ENCODE data around the gene ZFHX2. TPM values are rescaled to one million over a fixed set of nuclear protein-coding genes. Genes with fewer than 3 reads are reported as not detected.
"Not testable (repeated sequence)": the region's sequence is repeated elsewhere in the genome, so short reads cannot be mapped to it uniquely, and the experiment has no call there.

Gene ZFHX2
- total RNA-seq: 1 to 10 TPM; 2.3 to 7.9 (median 4.7) TPM

DNA sequence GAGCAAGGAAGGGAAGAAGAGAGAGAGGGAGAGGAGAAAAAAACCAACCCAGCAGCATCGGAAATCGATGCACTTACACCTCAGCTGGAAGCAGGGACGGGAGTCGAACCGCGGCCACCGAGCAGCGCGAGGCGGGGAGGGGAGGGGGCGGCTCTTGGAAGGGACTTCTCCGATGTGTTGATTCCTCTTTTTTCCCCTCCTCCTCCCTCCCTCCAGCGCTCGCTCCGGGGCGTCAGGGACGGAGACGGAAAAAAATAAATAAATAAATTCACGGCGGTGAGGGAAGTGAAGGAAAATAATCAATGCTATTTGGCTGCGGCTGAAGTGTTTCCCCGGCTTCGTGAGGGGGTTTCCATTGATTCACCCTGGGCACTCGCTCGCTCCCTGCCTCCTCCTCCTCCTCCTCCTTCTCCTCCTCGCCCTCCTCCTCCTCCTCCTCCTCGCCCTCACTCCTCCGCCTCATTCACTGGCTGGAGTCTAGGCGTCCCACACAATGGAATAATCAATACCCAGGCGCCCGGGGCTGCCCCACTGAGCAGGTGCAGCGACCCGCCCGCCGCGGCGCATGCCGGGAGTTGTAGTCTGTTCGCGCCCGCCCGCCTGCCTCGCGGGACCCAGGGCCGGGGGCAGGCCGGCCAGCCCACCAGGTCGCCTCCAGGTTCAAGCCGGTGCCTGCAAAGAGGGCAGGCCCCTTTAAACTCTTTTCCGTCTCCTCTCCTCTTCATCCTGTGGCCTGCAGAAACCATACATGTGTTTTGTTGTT lies at the start of gene ZFHX2:
Gene ZFHX2 (minus strand): TSS at position 500 of the 763 bp plus-strand sequence. CDS start 16,440 bp downstream, outside the sequence.
- peak within 1 kb of the TSS; percentile 73 to 91 for H3K27ac ChIP-seq
- ATAC-seq (replicated peaks in 6 of 8): peak; percentile 42 to 77 (median 72)
- in situ Hi-C loops (cut with MboI; ENCODE audit: low pct_unique_long_range_greater_than_20kb in 2 of 9, low sequenced_read_pairs in 9 of 9, unreplicated experiment in 9 of 9): loop anchor here (10.0 to 25.0 kb wide), 4 partner anchors 67 to 239 kb away; partner anchors contain the start of genes PABPN1 (in 5 of the 9), BCL2L2 (in 4 of the 9) and PPP1R3E (in 4 of the 9)
- H3K4me3 ChIP-seq: peak within 1 kb of the TSS; percentile 58 to 83 (median 63)
- 0 to 20% (median 1%) methylated on average over 1 to 11 of the region's 49 CpGs; no CpG with 5 or more reads in 7 of the 10 experiments for WGBS, 10 experiments
- H3K4me1 ChIP-seq (replicated peaks in 1 of 2): peaks cover 42 to 50% of the 10 kb centered on the region in 2 donors

DNA sequence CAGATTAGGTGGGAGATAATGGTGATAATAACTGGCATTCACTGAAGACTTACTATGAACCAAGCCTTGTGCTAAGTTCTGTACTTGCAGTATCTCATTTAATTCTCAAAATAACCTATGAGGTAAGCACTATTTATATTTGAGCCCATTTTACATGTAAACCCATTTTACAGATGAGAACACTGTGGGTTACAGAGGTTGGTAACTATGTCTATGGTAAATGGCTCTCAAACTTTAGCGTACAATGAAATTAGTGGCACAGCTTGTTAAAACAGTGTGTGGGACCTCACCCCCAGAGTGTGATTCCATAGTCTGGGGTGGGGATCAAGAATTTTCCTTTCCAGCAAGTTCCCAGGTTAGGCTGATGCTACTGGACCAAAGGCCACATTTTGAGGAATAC lies 49.2 kb upstream of the ZFHX2 start:
- ATAC-seq (replicated peaks in 6 of 8): no peak
- 83 to 100% (median 100%) methylated on average over 1 of the region's 1 CpG; no CpG with 5 or more reads in 4 of the 10 experiments for WGBS, 10 experiments
- Histone ChIP-seq H3K4me1 (replicated peaks in 1 of 2) (no peaks in the 10 kb centered on the region), H3K4me3 (no peak overlapping the region), H3K27ac (no peak overlapping the region)
- in situ Hi-C loops (cut with MboI; ENCODE audit: low pct_unique_long_range_greater_than_20kb in 2 of 9, low sequenced_read_pairs in 9 of 9, unreplicated experiment in 9 of 9): no loop called here

DNA sequence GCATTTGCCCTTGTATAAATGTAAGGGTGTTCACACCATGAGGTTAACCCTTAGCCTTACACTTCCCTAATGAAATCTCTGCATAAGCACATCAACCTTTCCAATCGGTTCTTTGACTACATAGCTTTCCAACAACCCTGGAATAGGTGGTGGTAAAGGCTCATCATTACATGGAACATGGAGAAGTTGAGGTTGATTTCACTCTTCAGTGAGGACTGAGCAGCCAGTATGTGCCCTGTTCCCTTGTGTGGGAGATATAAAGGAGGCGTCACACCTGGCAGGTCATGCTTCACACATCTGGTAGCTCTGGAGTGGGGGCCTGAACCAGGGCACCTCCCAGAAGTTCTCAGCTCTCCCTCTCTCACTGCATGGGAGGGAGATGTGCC lies 48.8 kb upstream of the ZFHX2 start:
- H3K4me1 ChIP-seq (replicated peaks in 1 of 2): no peaks in the 10 kb centered on the region
- in situ Hi-C loops (cut with MboI; ENCODE audit: low pct_unique_long_range_greater_than_20kb in 2 of 9, low sequenced_read_pairs in 9 of 9, unreplicated experiment in 9 of 9): no loop called here
- no peak overlapping the region for H3K4me3 ChIP-seq
- ATAC-seq (replicated peaks in 6 of 8): no peak
- WGBS, 10 experiments: 50 to 100% (median 80%) methylated on average over 1 to 2 of the region's 2 CpGs; no CpG with 5 or more reads in 6 of the 10 experiments
- no peak overlapping the region for H3K27ac ChIP-seq

GRCh38 chr14:23594191-23594590 lies 42.6 kb upstream of the ZFHX2 start:
- 17 to 83% (median 60%) methylated on average over 1 to 2 of the region's 3 CpGs; no CpG with 5 or more reads in 4 of the 10 experiments for WGBS, 10 experiments
- H3K4me1 ChIP-seq (replicated peaks in 1 of 2); H3K27ac ChIP-seq; ATAC-seq (replicated peaks in 6 of 8); in situ Hi-C loops (cut with MboI; ENCODE audit: low pct_unique_long_range_greater_than_20kb in 2 of 9, low sequenced_read_pairs in 9 of 9, unreplicated experiment in 9 of 9); H3K4me3 ChIP-seq: not testable (repeated sequence)

DNA sequence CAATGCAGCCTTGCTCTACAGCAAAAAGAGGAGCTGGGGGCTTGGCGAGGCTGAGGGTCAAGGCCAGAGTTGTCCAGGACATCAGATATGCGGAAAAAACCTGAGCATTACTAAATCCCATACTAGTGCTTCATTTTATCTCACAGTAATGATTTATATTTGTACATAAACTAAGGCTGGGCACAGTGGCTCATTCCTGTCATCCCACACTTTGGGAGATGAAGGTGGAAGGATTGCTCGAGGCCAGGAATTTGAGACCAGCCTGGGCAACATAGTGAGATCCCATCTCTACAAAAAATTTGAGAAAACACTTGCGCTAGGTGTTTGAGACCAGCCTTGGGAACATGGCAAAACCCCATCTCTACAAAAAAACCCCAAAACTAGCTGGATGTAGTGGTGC lies 38.6 kb upstream of the ZFHX2 start:
- 34 to 94% (median 80%) methylated on average over 2 to 4 of the region's 4 CpGs; no CpG with 5 or more reads in 2 of the 10 experiments for WGBS, 10 experiments
- ATAC-seq (replicated peaks in 6 of 8): no peak
- Histone ChIP-seq H3K27ac (no peak overlapping the region), H3K4me1 (replicated peaks in 1 of 2) (peaks cover 7 to 8% of the 10 kb centered on the region in 2 donors), H3K4me3 (no peak overlapping the region)
- in situ Hi-C loops (cut with MboI; ENCODE audit: low pct_unique_long_range_greater_than_20kb in 2 of 9, low sequenced_read_pairs in 9 of 9, unreplicated experiment in 9 of 9): no loop called here

DNA sequence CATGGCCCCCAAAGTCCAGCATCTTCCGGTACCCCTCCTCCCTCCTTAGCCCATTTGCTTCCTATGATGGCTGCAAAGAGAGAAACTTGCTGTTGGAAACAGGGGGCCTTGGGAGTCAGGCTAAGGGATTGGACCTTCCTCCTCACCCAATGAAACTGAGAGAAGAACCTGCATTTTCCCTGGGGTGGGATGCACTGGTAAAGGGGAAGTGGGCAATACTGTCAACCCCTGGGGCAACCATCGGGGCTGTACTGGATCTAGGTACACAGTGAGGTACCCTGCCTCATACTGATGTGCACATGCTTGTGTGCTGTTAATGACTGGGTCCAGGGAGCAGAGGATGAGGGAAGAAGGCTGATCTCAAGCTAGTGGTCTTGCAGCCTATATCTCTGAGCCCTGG lies 38.0 kb upstream of the ZFHX2 start:
- peak overlapping the region; percentile 57 to 60 for H3K27ac ChIP-seq
- ATAC-seq (replicated peaks in 6 of 8): no peak
- no peak overlapping the region for H3K4me3 ChIP-seq
- WGBS, 10 experiments: 100% methylated on average over 1 of the region's 2 CpGs; no CpG with 5 or more reads in 7 of the 10 experiments
- peaks cover 7 to 8% of the 10 kb centered on the region in 2 donors for H3K4me1 ChIP-seq (replicated peaks in 1 of 2)
- in situ Hi-C loops (cut with MboI; ENCODE audit: low pct_unique_long_range_greater_than_20kb in 2 of 9, low sequenced_read_pairs in 9 of 9, unreplicated experiment in 9 of 9): no loop called here

DNA sequence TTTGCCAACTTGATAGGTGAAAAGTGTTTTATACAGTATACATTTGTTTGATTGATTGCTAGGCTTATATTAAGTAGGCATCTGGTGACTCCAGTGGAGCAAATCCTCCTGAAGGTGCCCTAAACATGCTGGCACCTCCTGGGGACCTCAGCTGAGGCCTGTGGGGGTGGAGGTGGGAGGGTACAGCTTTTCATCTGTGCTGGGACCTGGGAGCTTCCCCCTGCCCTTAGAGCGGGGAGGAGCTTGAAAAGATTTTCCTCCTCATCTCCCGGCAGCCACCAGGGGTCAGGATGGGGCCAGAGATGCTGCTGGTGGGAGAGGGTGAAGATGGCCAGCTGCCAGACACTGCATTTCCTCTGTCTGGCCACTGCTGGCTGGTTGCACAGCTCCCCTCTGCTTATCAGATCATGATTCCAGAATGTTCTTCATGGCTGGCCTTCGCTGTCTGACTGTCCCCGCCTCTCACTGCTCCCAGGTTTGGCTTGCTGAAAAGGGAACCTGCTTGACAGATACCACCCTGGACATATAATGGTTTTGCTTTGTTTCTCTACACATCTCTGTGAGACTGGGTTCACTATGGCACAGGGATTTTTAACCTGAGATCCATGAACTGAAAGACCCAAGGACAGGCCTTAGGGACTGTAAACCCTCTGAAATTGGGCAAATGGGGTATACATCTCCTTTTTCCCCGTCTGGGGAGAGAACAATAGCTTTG lies 37.5 kb upstream of the ZFHX2 start:
- WGBS, 10 experiments: 0 to 30% (median 6%) methylated on average over 1 to 4 of the region's 5 CpGs; no CpG with 5 or more reads in 5 of the 10 experiments
- no peak overlapping the region for H3K4me3 ChIP-seq
- ATAC-seq (replicated peaks in 6 of 8): peak; percentile 100
- H3K27ac ChIP-seq: peak overlapping the region; percentile 57 to 60
- peaks cover 7 to 8% of the 10 kb centered on the region in 2 donors for H3K4me1 ChIP-seq (replicated peaks in 1 of 2)
- in situ Hi-C loops (cut with MboI; ENCODE audit: low pct_unique_long_range_greater_than_20kb in 2 of 9, low sequenced_read_pairs in 9 of 9, unreplicated experiment in 9 of 9): no loop called here

DNA sequence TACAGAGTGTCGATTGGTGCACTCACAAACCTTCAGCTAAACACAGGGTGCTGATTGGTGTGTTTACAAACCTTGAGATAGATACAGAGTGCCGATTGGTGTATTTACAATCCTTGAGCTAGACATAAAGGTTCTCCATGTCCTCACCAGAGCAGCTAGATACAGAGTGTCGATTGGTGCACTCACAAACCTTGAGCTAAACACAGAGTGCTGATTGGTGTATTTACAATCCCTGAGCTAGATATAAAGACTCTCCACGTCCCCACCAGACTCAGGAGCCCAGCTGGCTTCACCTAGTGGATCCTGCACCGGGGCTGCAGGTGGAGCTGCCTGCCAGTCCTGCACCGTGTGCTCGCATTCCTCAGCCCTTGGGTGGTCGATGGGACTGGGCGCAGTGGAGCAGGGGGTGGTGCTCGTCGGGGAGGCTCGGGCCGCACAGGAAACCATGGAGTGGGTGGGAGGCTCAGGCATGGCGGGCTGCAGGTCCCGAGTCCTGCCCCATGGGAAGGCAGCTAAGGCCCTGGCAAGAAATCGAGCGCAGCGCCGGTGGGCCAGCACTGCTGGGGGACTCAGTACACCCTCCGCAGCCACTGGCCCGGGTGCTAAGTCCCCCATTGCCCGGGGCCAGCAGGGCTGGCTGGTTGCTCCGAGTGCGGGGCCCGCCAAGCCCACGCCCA lies 33.1 kb upstream of the ZFHX2 start:
- no CpG with 5 or more reads among the region's 26 CpGs for WGBS, 10 experiments
- H3K27ac ChIP-seq; ATAC-seq (replicated peaks in 6 of 8); in situ Hi-C loops (cut with MboI; ENCODE audit: low pct_unique_long_range_greater_than_20kb in 2 of 9, low sequenced_read_pairs in 9 of 9, unreplicated experiment in 9 of 9); H3K4me3 ChIP-seq; H3K4me1 ChIP-seq (replicated peaks in 1 of 2): not testable (repeated sequence)

DNA sequence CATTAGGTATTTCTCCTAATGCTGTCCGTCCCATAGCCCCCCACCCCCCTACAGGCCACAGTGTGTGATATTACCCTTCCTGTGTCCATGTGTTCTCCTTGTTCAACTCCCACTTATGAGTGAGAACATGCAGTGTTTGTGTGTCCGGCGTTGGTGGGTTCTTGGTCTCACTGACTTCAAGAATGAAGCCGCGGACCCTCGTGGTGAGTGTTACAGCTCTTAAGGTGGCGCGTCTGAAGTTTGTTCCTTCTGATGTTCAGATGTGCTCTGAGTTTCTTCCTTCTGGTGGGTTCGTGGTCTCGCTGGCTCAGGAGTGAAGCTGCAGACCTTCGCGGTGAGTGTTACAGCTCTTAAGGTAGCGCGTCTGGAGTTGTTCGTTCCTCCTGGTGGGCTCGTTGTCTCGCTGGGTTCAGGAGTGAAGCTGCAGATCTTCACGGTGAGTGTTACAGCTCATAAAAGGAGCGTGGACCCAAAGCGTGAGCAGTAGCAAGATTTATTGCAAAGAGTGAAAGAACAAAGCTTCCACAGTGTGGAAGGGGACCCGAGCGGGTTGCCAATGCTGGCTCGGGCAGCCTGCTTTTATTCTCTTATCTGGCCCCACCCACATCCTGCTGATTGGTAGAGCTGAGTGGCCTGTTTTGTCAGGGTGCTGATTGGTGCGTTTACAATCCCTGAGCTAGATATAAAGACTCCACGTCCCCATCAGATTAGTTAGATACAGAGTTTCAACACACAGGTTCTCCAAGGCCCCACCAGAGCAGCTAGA lies 32.4 kb upstream of the ZFHX2 start:
- WGBS, 10 experiments: 42 to 92% (median 73%) methylated on average over 2 to 8 of the region's 25 CpGs; no CpG with 5 or more reads in 3 of the 10 experiments
- ATAC-seq (replicated peaks in 6 of 8); H3K4me1 ChIP-seq (replicated peaks in 1 of 2); H3K27ac ChIP-seq; in situ Hi-C loops (cut with MboI; ENCODE audit: low pct_unique_long_range_greater_than_20kb in 2 of 9, low sequenced_read_pairs in 9 of 9, unreplicated experiment in 9 of 9); H3K4me3 ChIP-seq: not testable (repeated sequence)

DNA sequence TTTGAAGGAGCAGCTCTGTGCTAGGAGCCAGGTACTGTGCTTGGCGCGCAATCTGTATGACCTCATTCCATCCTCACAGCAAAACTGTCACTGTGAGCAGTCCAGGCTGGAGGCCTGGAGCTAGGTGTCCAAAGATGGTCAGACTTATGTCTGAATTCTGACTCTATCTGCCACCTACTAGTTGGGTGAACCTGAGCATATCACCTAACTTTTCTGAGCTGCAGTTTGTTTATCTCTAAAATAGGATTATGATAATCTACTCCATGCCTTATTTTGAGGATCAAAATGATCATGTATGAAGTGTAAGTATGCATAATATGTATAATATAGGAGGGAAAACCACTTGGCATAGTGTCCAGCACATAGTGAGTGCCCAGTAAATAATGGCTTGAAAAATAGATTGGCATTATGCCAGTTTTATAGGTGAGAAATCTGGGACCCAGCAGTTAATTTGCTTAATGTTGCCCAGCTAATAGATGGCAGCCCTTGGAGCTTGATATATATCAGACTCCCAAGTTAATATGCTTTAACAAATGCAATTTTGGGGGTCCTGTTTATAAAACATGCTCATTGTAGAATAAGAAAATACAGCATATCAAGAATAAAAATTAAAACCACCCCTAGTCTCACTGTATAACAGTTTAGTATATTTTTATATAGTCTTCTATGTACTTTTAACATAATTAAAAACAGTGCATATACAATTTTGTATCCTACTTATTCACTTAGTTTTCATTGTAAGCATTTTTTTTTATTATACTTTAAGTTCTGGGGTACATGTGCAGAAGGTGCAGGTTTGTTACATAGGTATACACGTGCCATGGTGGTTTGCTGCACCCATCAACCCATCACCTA lies 31.6 kb upstream of the ZFHX2 start:
- 0 to 83% (median 43%) methylated on average over 1 to 3 of the region's 3 CpGs; no CpG with 5 or more reads in 6 of the 10 experiments for WGBS, 10 experiments
- in situ Hi-C loops (cut with MboI; ENCODE audit: low pct_unique_long_range_greater_than_20kb in 2 of 9, low sequenced_read_pairs in 9 of 9, unreplicated experiment in 9 of 9): no loop called here
- peaks cover 7% of the 10 kb centered on the region in 2 donors for H3K4me1 ChIP-seq (replicated peaks in 1 of 2)
- ATAC-seq (replicated peaks in 6 of 8): no peak
- no peak overlapping the region for H3K4me3 ChIP-seq
- H3K27ac ChIP-seq: no peak overlapping the region

DNA sequence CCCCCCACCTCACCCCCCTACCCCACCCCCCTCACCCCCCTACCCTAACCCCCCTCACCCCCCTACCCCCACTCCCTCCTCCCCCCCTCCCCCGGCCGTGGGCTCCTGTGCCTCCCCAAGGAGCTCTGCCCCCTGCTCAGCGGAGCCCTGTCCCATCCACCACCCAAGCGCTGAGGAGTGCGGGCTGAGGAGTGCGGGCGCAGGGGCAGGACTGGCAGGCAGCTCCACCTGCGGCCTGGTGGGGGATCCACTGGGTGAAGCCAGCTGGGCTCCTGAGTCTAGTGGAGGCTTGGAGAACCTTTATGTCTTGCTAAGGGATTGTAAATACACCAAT lies 29.4 kb upstream of the ZFHX2 start:
- Histone ChIP-seq H3K4me3 (no peak overlapping the region), H3K4me1 (replicated peaks in 1 of 2) (peaks cover 11 to 13% of the 10 kb centered on the region in 2 donors), H3K27ac (no peak overlapping the region)
- 100% methylated on average over 3 of the region's 8 CpGs; no CpG with 5 or more reads in 9 of the 10 experiments for WGBS, 10 experiments
- no peak for ATAC-seq (replicated peaks in 6 of 8)
- in situ Hi-C loops (cut with MboI; ENCODE audit: low pct_unique_long_range_greater_than_20kb in 2 of 9, low sequenced_read_pairs in 9 of 9, unreplicated experiment in 9 of 9): no loop called here
